Ascending aorta (tissue), 2 donors: Measurements from ENCODE around the gene AQP1. TPM values are rescaled to one million over a fixed set of nuclear protein-coding genes. Genes with fewer than 3 reads are reported as not detected.
A peak's percentile ranks its signal among the peaks of the same experiment; 100 is the strongest.

ENCODE experiments used
- DNase-seq, 2 donors: peaks; one replicate each; pipeline ENCODE4 v3.0.0-alpha.2; 2019; ENCODE audit warnings: low spot score in 2 of 2
- H3K27ac ChIP-seq, 2 donors: fragments of 200-600 bp; sonication (generic); one replicate each; pipeline ENCODE4 v1.5.1; 2016 to 2017; ENCODE audit warnings: mild to moderate bottlenecking in 1 of 2
- H3K27me3 ChIP-seq: fragments of 200-600 bp; sonication (generic); one replicate; pipeline ENCODE4 v1.5.1; 2017
- H3K36me3 ChIP-seq, 2 donors: fragments of 200-600 bp; sonication (generic); one replicate each; pipeline ENCODE4 v1.5.1; 2016
- H3K4me1 ChIP-seq, 2 donors: fragments of 200-600 bp; sonication (generic); one replicate each; pipeline ENCODE4 v1.5.1; 2016 to 2017; ENCODE audit warnings: mild to moderate bottlenecking in 1 of 2
- H3K4me3 ChIP-seq, 2 donors: fragments of 200-600 bp; sonication (generic); one replicate each; pipeline ENCODE4 v1.5.1; 2016 to 2017; ENCODE audit warnings: mild to moderate bottlenecking in 1 of 2
- H3K9me3 ChIP-seq, 2 donors: fragments of 200-600 bp; sonication (generic); one replicate each; pipeline ENCODE4 v1.5.1; 2016
- intact Hi-C: fragments of 100-400 bp; cut with DNase I; formaldehyde crosslinking; loops from one replicate; pipeline ENCODE4 v1.15.1; 2023
- total RNA-seq: library from RNA; depleted of rRNA; stranded (reverse); fragments of >200 nt; gene quantifications from one replicate; pipeline ENCODE4 v1.1.0, GENCODE V29; 2016
- TF ChIP-seq, protein P1 (sequence below), 3 experiments: fragments of 200-600 bp in 2 of 3; fragments of 450-650 bp in 1 of 3; sonication (generic) in 2 of 3; IDR thresholded peaks; one replicate each; pipeline ENCODE4 v1.5.1; 2016 to 2019; ENCODE audit warnings: antibody characterized with exemption in 3 of 3, mild to moderate bottlenecking in 1 of 3, moderate library complexity in 1 of 3

AQP1 gene
- total RNA-seq, 1 donor from 2014 or later = 2,113 TPM

DNA sequence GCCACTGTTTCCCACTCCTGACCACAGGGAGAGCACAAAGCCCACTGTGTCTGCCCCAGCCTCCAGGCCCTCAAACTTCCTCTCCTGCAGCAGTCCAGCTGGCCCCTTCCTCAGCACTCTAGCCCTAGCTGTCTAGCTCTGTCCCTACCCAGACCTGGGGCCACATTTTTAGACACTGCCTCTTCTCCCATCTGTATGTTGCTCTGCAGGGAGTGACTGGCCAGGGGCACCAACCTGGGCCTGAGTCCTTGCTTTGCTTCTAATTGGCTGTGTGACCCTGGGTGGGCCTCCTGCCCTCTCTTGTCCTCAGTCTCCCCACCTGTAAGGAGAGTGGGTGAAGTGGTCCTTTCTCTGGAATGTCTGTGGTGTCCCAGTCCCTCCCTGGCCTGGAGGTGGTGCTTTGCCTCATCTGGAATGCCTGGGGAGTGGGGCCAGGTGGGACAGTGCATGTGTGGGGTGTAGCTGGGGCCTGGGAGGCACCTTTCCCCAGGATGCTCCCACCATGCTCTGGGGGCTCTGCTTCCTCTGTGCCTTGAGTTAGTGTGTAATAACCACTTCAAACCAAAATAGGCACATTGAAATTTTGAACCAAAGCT is 25.1 kb downstream of the AQP1 start:
- intact Hi-C loops = loop anchor here (5.0 kb wide), 1 partner anchor 36 kb away; no protein-coding TSS in a partner anchor
- H3K4me3 ChIP-seq = no peak overlapping the region
- TF ChIP-seq, protein P1, sequence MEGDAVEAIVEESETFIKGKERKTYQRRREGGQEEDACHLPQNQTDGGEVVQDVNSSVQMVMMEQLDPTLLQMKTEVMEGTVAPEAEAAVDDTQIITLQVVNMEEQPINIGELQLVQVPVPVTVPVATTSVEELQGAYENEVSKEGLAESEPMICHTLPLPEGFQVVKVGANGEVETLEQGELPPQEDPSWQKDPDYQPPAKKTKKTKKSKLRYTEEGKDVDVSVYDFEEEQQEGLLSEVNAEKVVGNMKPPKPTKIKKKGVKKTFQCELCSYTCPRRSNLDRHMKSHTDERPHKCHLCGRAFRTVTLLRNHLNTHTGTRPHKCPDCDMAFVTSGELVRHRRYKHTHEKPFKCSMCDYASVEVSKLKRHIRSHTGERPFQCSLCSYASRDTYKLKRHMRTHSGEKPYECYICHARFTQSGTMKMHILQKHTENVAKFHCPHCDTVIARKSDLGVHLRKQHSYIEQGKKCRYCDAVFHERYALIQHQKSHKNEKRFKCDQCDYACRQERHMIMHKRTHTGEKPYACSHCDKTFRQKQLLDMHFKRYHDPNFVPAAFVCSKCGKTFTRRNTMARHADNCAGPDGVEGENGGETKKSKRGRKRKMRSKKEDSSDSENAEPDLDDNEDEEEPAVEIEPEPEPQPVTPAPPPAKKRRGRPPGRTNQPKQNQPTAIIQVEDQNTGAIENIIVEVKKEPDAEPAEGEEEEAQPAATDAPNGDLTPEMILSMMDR (IDR thresholded peaks at IDR 0.05) = no peak
- no peak for DNase-seq
- H3K4me1 ChIP-seq = peaks cover 0 to 3% of the 10 kb centered on the region in 2 donors
- no peaks in the 10 kb centered on the region for H3K27me3 ChIP-seq
- no peaks in the 10 kb centered on the region for H3K9me3 ChIP-seq
- H3K36me3 ChIP-seq = no peaks in the 10 kb centered on the region
- H3K27ac ChIP-seq = no peak overlapping the region

DNA sequence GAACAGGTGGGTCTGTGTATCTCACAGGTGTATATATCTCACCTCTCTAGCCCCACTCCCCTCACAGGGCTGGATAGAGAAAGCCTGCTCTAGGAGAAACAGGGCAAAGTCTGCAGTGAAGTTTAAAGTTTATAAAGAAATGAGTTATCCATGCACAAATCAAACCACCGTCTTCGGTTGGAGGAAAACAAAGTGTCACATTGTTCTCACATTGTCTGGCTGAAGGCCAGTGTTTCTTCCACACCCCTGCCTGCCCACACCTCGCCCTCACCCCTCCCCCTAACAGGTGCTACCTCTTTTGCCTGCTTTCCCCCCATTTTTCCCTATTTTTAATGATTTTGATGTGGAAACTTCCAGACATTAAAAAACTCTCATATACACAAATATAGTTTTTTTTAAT is 25.8 kb downstream of the AQP1 start:
- Histone ChIP-seq H3K27ac (no peak overlapping the region), H3K4me1 (peaks cover 0 to 3% of the 10 kb centered on the region in 2 donors), H3K27me3 (no peaks in the 10 kb centered on the region), H3K4me3 (no peak overlapping the region), H3K36me3 (no peaks in the 10 kb centered on the region), H3K9me3 (no peaks in the 10 kb centered on the region)
- no peak for DNase-seq
- TF ChIP-seq, protein P1 (IDR thresholded peaks at IDR 0.05) = no peak
- intact Hi-C loops = loop anchor here (5.0 kb wide), 1 partner anchor 35 kb away; no protein-coding TSS in a partner anchor

DNA sequence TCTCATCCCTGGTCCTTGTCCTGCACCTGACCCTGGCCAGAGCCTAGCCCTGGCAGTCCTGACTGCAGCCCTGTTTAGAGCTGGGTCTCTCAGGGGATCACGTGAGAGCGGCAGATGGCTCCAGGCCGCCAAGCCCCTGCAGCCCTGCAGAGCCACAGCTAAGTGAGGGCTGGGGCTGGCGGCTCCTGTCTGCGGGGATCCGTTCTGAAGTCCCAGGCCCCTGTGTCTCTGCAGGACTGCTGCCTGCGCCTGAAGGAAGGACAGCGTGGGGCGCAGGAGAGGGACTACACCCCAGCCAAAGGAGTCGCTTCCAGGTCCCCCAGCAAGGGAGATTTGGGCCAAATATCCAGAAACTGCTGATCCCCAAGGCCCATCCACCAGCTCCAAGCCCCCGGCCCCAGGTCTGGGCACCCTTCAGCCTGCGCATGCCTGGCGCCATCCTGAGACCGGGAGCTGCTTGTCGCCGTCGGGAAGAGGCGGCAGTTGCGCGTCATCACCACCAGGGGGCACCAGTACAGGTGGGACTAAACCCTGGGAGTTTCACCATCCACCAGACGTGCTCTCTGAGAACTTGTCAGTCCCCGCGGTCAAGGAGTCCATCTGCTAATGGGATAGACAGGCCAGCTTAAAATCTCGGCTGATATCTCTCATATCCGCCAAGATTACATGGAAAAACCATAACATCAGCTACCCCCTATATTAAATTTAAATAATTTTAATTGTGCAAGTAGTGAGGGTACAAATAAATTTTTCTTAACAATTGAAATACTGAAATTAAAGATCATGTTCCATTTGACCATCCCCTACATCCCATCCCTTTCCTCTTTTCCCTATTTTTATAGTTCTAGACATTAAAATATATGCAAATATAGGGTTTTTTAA is 27.0 kb downstream of the AQP1 start:
- DNase-seq = peak in 1 of 2 donors; percentile 89
- TF ChIP-seq, protein P1 (IDR thresholded peaks at IDR 0.05) = peak; percentile 76 to 99 (median 96)
- no peak overlapping the region for H3K27ac ChIP-seq
- no peaks in the 10 kb centered on the region for H3K27me3 ChIP-seq
- H3K36me3 ChIP-seq = no peaks in the 10 kb centered on the region
- peaks cover 0 to 3% of the 10 kb centered on the region in 2 donors for H3K4me1 ChIP-seq
- H3K4me3 ChIP-seq = no peak overlapping the region
- no peaks in the 10 kb centered on the region for H3K9me3 ChIP-seq
- intact Hi-C loops = loop anchor here (5.0 kb wide), 1 partner anchor 34 kb away; no protein-coding TSS in a partner anchor

DNA sequence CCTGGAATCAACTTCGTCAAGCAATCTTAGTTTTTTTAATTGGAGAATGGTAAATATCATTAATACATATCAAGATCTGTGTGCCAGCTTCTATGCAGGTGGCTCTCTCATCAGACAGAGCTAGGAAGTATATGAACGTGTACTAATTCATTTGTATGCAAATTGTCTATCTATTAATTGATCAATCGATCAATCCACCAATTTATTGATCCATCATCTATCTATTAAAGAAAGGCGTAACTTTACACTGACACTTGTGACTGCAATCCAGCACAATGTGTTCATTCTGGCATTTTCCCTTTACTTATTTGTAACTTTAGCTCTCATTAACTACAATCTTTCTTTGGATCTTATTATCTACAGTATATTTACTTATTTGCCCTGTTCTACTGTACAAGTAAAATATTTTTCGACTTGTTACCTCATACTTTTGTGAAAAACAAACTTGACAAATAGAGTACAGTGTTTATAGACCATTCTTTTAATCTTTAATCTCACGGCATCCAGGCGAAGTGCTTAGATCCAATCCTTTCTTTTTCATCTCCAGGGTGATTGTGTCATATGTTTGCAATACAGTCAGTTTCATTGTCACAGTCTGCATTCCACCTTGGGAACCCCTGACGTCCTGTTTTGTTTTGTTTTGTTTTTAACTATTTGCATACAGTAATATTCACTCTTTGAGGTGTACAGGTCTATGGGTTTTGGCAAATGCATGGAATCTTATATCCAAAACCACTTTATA is 30.1 kb downstream of the AQP1 start:
- Histone ChIP-seq H3K9me3 (peaks cover 4 to 6% of the 10 kb centered on the region in 2 donors), H3K4me3 (no peak overlapping the region), H3K27me3 (no peaks in the 10 kb centered on the region), H3K27ac (no peak overlapping the region), H3K36me3 (no peaks in the 10 kb centered on the region), H3K4me1 (peaks cover 0 to 3% of the 10 kb centered on the region in 2 donors)
- TF ChIP-seq, protein P1 (IDR thresholded peaks at IDR 0.05) = no peak
- intact Hi-C loops = no loop called here
- DNase-seq = no peak

DNA sequence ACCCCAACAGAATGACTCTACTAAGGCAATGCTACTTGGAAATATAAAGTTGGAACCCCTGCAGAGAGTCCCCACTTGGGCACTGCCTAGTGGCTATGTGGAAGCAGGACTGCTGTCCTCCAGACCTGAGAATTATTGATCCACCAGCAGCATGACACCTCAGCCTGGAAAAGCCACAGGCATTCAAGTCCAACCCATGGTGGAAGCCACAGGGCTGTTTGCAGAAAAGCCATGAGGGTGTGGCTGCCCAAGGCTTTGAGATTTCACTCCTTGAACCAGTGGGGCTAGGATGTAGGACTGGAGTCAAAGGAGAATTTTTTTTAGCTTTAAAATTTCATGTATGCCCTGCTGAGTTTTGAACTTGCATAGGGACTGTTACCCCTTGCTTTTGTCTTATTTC is 38.5 kb downstream of the AQP1 start:
- peaks cover under 1 to 3% of the 10 kb centered on the region in 2 donors for H3K9me3 ChIP-seq
- H3K4me1 ChIP-seq = no peaks in the 10 kb centered on the region
- H3K27ac ChIP-seq = no peak overlapping the region
- DNase-seq = no peak
- no peaks in the 10 kb centered on the region for H3K27me3 ChIP-seq
- intact Hi-C loops = no loop called here
- H3K4me3 ChIP-seq = no peak overlapping the region
- TF ChIP-seq, protein P1 (IDR thresholded peaks at IDR 0.05) = no peak
- no peaks in the 10 kb centered on the region for H3K36me3 ChIP-seq
